HG03342 (cell line): Measurements from ENCODE around the gene CYP39A1.
A peak's percentile ranks its signal among the peaks of the same experiment; 100 is the strongest.
"Not testable (repeated sequence)": the region's sequence is repeated elsewhere in the genome, so short reads cannot be mapped to it uniquely, and the experiment has no call there.

Experiments
- ATAC-seq: cut with Tn5 transposase; IDR thresholded peaks from one replicate; pipeline ENCODE4 v1.9.1; 2021; ENCODE audit warnings: mild to moderate bottlenecking, moderate library complexity; ENCODE audit not compliant: unreplicated experiment

The CYP39A1 gene

DNA sequence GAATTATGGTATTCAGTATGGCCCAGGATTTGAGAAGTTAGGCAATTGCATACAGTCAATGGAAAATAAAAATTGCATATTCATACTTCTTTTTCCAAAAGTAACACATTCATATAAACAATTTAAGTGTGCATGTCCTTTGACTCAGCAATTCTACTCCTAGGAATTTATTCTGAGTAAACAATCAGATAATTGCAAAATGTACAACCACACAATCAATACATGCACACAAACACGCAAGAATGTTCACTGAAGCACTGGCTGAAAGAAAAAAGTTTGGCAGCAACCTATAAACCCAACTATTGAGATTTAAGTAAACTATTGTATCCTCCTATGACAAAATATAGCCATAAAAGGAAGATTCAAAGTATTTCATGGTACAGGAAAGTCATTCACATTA, 1.6 kb downstream of the CYP39A1 start:
- no peak for ATAC-seq

DNA sequence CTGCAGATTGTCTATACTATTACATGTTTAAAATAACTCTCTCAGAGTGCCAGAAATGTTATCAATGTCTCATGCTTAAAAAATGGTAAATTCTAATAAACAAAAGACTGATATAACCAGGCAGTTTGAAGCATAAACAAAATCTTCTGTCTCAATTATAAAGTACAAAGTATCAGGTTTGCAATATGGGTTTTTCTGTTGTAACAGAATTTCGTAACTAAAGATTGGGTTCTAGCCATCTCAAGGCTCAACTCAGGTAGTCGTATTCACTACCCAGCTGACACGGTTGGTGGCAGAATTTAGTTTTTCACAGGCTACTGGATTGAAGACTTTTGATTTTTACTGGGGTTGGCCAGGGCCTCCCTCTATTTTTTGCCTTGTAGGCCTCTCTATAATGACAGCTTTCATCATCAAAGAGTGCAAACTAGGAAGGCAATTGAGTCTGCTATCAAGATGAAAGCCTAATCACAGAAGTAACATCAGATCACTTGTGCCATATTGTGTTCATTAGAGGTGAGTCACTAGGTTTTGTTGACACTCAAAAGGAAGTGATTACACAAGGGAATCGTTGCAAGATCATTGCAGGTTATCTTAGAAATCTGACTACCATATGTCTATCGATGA, 3.6 kb downstream of the CYP39A1 start:
- no peak for ATAC-seq

DNA sequence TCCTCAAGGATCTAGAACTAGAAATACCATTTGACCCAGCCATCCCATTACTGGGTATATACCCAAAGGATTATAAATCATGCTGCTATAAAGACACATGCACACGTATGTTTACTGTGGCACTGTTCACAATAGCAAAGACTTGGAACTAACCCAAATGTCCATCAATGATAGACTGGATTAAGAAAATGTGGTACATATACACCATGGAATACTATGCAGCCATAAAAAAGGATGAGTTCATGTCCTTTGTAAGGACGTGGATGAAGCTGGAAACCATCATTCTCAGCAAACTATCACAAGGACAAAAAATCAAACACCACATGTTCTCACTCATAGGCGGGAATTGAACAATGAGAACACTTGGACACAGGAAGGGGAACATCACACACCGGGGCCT, 4.5 kb downstream of the CYP39A1 start:
- ATAC-seq: not testable (repeated sequence)

DNA sequence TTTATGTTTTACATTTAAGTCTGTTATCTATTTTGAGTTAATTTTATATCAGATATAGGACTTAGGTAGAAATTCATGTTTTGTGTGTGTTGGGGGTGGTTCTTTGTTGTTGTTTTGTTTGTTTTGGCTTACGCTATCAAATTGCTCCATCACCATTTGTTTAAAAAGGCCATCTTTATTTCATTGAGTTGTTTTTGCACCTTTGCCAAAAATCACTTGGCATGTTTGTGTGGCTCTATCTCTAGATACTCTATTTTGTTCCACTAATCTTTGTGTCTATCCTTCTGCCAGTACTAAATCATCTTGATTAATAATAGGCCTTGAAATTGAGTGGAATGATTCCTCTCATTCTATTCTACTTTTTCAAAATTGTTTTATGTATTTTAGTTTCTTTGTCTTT, 7.4 kb downstream of the CYP39A1 start:
- no peak for ATAC-seq

DNA sequence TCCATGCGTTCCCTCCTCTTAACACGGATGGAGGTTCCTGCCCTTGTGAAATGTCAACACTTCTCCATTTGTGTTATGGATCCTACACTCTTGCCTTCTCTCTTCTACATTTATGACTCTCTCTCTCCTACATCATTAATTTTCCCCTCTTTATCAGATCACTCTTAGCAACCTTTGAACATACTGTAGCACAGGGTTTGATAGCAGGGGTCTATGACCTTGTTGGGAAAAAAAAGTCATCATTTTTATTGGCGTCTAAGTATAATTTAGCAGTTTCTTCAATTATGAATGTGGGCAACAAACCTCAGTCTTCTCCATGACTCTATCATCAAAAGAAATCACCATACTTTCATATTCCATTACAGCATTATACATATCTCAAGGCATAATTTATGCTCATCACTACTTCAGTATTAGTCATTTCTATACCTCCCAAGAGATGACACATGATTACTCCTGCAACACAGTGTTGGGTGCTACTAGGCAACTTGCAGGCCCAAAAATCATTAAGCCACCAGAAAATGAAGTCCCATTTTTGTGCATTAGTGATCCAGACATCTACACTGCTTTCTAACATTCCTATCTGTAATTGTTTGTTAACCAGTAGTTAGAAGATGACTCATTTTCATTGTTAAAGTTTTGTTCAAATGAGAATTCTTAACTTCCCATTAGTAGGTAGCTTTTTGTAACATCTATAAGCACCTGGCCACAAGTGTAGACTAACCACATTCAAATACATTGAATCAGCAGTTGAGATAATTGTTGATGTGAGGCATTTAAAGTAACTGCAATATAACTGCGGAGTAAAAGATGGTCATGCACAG, 9.5 kb downstream of the CYP39A1 start:
- no peak for ATAC-seq

- ATAC-seq: no peak
Measured at GRCh38 chr6:46638650-46639049, 14.0 kb downstream of the CYP39A1 start.

DNA sequence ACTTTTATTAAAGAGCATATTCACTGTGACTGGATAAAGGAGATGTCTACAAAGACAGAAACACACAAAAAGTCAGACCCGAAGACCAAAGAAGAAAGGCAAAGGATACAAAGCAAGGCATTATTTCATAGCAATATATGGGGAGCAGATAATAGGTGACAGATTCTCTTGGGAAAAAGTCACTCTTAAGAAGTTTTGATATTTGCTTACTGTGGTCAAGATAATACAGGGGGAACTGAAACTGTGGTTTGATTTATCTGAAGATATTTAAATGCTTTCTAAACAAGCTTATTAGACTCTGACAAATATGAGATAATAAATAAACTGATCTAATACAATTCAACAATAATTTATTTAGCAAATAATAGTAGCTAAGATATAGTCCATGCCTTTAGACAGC, 14.7 kb downstream of the CYP39A1 start:
- no peak for ATAC-seq

- no peak for ATAC-seq
Measured at GRCh38 chr6:46637145-46637544, 15.5 kb downstream of the CYP39A1 start.

GRCh38 chr6:46635462-46635861, 17.2 kb downstream of the CYP39A1 start:
- ATAC-seq: no peak

GRCh38 chr6:46632053-46632452, 20.6 kb downstream of the CYP39A1 start:
- ATAC-seq: no peak

DNA sequence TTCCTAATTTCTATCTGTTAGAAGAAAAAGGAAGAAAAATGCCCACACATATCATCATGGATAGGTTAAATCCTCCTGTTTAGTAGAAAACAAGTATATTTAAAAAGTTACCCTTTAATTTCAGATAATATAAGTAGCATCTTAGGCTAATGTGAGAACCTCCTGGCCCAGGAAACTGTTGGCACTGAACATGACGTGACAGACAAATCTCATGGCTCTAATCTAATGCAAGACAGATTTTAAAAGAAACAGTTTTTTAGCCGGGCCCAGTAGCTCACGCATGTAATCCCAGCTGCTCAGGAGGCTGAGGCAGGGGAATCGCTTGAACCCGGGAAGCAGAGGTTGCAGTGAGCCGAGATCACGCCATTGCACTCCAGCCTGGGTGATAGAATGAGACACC, 22.9 kb downstream of the CYP39A1 start:
- ATAC-seq: no peak

- no peak for ATAC-seq
Measured at GRCh38 chr6:46628976-46629375, 23.6 kb downstream of the CYP39A1 start.

GRCh38 chr6:46628498-46628897, 24.1 kb downstream of the CYP39A1 start:
- ATAC-seq: no peak

DNA sequence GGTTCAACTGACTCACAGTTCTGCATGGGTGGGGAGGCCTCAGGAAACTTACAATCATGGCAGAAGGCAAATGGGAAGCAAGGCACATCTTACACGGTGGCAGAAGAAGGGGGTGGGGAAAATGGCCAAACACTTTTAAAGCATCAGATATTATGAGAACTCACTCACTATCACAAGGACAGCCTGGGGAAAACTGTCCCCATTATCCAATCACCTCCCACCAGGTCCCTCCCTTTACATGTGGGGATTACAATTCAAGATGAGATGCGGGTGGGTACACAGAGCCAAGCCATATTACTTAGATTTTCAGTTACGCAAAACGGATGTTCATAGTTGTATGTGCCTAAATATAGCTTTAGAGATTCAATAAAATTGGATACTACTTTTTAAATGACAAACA, 25.6 kb downstream of the CYP39A1 start:
- no peak for ATAC-seq

GRCh38 chr6:46626228-46626909, 26.2 kb downstream of the CYP39A1 start:
- ATAC-seq: peak; percentile 82

DNA sequence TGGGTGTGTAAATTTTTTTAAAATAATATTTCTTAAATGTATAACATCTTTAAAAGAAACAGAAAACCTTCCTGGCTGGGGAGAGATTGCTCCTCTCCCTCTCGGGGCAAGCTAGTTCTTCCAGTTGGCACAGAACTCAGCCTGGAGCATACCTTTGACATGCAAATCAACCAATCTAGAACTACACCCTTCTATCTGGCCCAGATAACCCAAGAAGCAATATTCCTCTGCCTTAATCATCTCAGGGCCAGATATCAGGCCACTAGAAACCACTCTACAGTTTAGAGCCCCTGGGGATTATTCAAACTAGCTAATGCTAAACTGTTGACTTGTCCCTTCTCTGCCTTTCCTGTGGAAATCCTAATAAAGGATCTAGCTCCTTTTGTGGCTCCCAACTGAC, 33.9 kb downstream of the CYP39A1 start:
- no peak for ATAC-seq

GRCh38 chr6:46612645-46613044, 40.0 kb downstream of the CYP39A1 start:
- no peak for ATAC-seq

GRCh38 chr6:46610862-46611553, 41.6 kb downstream of the CYP39A1 start:
- ATAC-seq: no peak

- no peak for ATAC-seq
Measured at GRCh38 chr6:46606338-46606737, 46.3 kb downstream of the CYP39A1 start.

- ATAC-seq: no peak
Measured at GRCh38 chr6:46605091-46605797, 47.4 kb downstream of the CYP39A1 start.

DNA sequence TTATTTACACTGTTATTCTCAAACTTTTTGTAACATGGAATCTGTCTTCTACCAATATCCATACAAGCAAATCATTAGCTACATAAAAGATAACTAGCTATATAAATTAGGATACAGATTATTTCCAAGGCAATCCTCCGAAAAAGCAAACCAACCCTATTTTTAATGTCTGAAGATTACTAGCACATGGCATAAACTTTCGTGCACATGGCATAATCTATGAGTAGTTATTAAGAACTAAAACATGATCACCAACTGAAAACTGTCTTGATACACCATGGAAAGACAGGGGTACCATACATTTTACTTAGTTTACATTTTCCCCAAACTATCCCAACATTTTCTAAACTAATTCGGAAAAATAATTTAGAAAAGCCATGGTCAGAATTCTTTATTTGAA, 54.4 kb downstream of the CYP39A1 start:
- no peak for ATAC-seq
